GM12878 (cell line): ENCODE measurements around the gene CNMD.

Experiments
- CTCF ChIP-seq, 3 experiments: IDR thresholded peaks in 2 of 3; conservative IDR thresholded peaks in 1 of 3; 2 replicates each; pipeline ENCODE4 v1.5.1; 2011; ENCODE audit warnings: low read depth in 3 of 3, low read length in 3 of 3, mild to moderate bottlenecking in 3 of 3, control low read depth in 2 of 3, moderate library complexity in 2 of 3, inconsistent platforms in 1 of 3, mixed read lengths in 1 of 3; ENCODE audit not compliant: control insufficient read depth in 2 of 3, insufficient read depth in 1 of 3; ENCODE audit errors: extremely low read depth in 1 of 3
- ELK1 ChIP-seq: IDR thresholded peaks from 2 replicates; pipeline ENCODE4 v1.6.1; 2012; ENCODE audit warnings: low read depth, low read length, improper control_type of control experiment
- EZH2 ChIP-seq: IDR thresholded peaks from 2 replicates; pipeline ENCODE4 v1.6.1; 2012; ENCODE audit warnings: low read depth, mild to moderate bottlenecking, control low read depth, inconsistent platforms, low read length, borderline replicate concordance; ENCODE audit not compliant: control insufficient read depth
- NR2C2 ChIP-seq: IDR thresholded peaks from 2 replicates; pipeline ENCODE4 v1.6.1; 2011; ENCODE audit warnings: borderline replicate concordance, low read depth; ENCODE audit not compliant: control insufficient read depth, insufficient read length
- POLR2A ChIP-seq: IDR thresholded peaks from 2 replicates; pipeline ENCODE4 v1.6.1; 2011; ENCODE audit warnings: low read depth, mild to moderate bottlenecking, low read length
- YBX1 ChIP-seq: fragments of 450-650 bp; IDR thresholded peaks from 2 replicates; pipeline ENCODE4 v1.6.1; 2016; ENCODE audit warnings: antibody characterized with exemption

DNA sequence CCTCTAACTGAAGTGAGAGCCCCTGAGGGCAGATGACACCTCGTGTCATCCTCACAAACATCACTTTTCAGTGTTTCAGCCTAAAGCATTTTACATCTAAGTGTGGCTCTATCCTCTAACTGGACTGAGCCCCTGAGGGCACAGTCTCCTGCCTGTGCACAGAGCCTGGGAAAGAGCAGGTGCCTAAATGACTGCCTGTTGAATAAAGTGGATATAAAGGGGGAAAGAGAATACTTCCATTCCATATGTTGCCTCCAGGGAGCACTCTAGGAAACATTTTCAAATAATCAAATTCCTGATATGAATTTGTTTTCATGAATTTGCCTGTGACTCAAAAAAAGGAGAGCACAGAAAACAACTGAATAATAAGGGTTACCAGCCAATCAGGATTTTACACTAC lies 32.2 kb downstream of the CNMD start:
- TF ChIP-seq NR2C2 (no peak), ELK1 (no peak), YBX1 (no peak), CTCF (IDR thresholded peaks at IDR 0.05 in 2 of 3, conservative IDR thresholded peaks at IDR 0.05 in 1 of 3; ENCODE audit: control insufficient read depth in 2 of 3, extremely low read depth in 1 of 3, insufficient read depth in 1 of 3, low read depth in 3 of 3, low read length in 3 of 3) (peak in 1 of 3 experiments; percentile 14; a peak in 1 of 6 replicates), POLR2A (no peak), EZH2 (no peak)
